SK-N-SH (cell line): Measurements from ENCODE around the gene SUPT3H.

Experiments
- CHD2 ChIP-seq: fragments of 150-350 bp; IDR thresholded peaks from 2 replicates; pipeline ENCODE4 v1.6.1; 2018; ENCODE audit warnings: low read length; ENCODE audit not compliant: partially characterized antibody
- EP300 ChIP-seq, 2 experiments: IDR thresholded peaks; 2 replicates each; pipeline versions ENCODE4 v1.4.0 to v1.6.1; 2012; ENCODE audit warnings: borderline replicate concordance in 1 of 2, low read depth in 1 of 2, low read length in 1 of 2
- JUND ChIP-seq: IDR thresholded peaks from 2 replicates; pipeline ENCODE4 v1.4.0; 2012
- NFIC ChIP-seq: IDR thresholded peaks from 2 replicates; pipeline ENCODE4 v1.4.0; 2012; ENCODE audit warnings: borderline replicate concordance
- POLR2AphosphoS5 ChIP-seq: IDR thresholded peaks from 2 replicates; pipeline ENCODE4 v1.6.1; 2012; ENCODE audit warnings: low read depth, low read length
- SIN3A ChIP-seq: IDR thresholded peaks from 2 replicates; pipeline ENCODE4 v1.6.1; 2012; ENCODE audit warnings: low read depth, mild to moderate bottlenecking, low read length, moderate library complexity, borderline replicate concordance
- TAF1 ChIP-seq: IDR thresholded peaks from 2 replicates; pipeline ENCODE4 v1.6.1; 2012; ENCODE audit warnings: low read depth, mild to moderate bottlenecking, low read length, moderate library complexity, borderline replicate concordance
- TCF12 ChIP-seq: IDR thresholded peaks from 2 replicates; pipeline ENCODE4 v1.4.0; 2012
- USF1 ChIP-seq: IDR thresholded peaks from 2 replicates; pipeline ENCODE4 v1.4.0; 2012; ENCODE audit warnings: low read depth, borderline replicate concordance
- TF ChIP-seq, protein P1 (sequence below): IDR thresholded peaks from 2 replicates; pipeline ENCODE4 v1.4.0; 2012; ENCODE audit warnings: low read depth
- TF ChIP-seq, protein P2 (sequence below): fragments of 200-600 bp; sonication (generic); IDR thresholded peaks from 2 replicates; pipeline ENCODE4 v1.6.1; 2017; ENCODE audit warnings: antibody characterized with exemption, mild to moderate bottlenecking, moderate library complexity

- TF ChIP-seq, protein P1, sequence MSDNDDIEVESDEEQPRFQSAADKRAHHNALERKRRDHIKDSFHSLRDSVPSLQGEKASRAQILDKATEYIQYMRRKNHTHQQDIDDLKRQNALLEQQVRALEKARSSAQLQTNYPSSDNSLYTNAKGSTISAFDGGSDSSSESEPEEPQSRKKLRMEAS, result no peak
- TF ChIP-seq NFIC (no peak), TAF1 (no peak), EP300 (IDR thresholded peaks at IDR 0.05; ENCODE audit: borderline replicate concordance in 1 of 2, low read depth in 1 of 2, low read length in 1 of 2) (no peak), JUND (no peak), TCF12 (no peak), USF1 (no peak), POLR2AphosphoS5 (no peak), CHD2 (no peak), SIN3A (no peak)
- TF ChIP-seq, protein P2, sequence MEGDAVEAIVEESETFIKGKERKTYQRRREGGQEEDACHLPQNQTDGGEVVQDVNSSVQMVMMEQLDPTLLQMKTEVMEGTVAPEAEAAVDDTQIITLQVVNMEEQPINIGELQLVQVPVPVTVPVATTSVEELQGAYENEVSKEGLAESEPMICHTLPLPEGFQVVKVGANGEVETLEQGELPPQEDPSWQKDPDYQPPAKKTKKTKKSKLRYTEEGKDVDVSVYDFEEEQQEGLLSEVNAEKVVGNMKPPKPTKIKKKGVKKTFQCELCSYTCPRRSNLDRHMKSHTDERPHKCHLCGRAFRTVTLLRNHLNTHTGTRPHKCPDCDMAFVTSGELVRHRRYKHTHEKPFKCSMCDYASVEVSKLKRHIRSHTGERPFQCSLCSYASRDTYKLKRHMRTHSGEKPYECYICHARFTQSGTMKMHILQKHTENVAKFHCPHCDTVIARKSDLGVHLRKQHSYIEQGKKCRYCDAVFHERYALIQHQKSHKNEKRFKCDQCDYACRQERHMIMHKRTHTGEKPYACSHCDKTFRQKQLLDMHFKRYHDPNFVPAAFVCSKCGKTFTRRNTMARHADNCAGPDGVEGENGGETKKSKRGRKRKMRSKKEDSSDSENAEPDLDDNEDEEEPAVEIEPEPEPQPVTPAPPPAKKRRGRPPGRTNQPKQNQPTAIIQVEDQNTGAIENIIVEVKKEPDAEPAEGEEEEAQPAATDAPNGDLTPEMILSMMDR, result no peak
Measured at GRCh38 chr6:44800171-44800783, 577.5 kb downstream of the SUPT3H start.
